Stimulated activated CD8-positive, alpha-beta memory T cell treated with anti-CD3 and anti-CD28 coated beads, Interleukin-15, amount 100 ng/mL, for 1 hour (primary cell): ENCODE results near the gene MALL.
"Not testable (repeated sequence)": the region's sequence is repeated elsewhere in the genome, so short reads cannot be mapped to it uniquely, and the experiment has no call there.

ENCODE experiments used
- DNase-seq: peaks from one replicate; pipeline ENCODE4 v3.0.0-alpha.2; 2020; ENCODE audit warnings: low read depth

The MALL gene

GRCh38 chr2:110049769-110050168 lies 65.9 kb downstream of the MALL start:
- not testable (repeated sequence) for DNase-seq

GRCh38 chr2:110048255-110049197 lies 67.1 kb downstream of the MALL start:
- DNase-seq = not testable (repeated sequence)

DNA sequence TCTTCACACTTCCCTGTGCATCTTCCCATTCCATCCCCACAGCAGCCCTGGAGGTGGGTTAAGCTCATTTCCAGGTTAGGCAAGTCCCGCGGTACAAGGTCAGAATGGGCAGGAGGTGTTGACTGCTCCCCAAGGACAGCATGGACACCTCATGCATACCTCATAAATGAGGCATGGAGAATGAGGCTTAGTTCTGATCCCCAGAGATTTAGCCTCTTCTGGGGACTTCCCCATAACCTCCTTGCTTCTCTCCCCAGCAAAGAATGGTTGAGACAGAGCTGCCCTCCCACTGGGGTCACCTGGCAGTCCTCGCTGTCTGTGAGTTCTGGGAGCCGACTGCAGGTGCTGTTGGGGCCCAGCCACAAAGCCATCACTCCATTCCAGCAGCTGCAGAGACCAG lies 68.4 kb downstream of the MALL start:
- DNase-seq = not testable (repeated sequence)

DNA sequence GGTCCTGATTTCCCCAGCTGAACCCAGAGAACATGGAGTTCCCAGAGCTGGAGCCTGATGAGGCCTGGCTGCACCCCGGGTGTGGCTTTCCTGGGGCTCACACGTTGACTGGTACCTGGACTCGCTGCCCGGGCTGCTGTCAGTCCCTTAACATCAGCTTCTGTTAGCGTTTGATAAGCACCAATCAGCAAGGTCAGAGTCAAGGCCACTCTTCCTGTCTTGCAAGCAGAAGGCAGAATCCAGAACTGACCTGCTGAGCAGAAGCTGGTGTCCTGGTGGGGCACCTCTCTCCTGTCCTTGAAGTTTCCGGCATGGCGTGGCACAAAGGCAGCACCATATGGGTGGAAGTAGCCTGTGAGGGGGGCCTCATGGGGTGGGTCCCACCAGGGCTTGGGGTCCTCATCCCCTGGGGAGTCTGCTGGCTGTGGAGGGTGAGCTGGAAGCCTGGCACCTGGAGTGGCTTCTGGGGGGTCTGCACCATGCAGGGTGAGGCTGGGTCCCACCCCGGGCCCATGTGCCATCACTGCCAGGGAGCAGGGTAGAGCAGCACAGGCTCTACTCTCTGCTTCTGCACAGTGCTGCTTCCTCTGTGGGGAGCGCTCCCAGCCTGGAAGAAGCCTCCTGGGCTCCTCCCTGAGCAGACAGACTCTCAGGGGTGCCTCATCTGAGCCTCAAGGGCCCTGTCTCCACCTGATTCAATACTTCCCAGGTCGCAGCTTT lies 73.5 kb downstream of the MALL start:
- DNase-seq = not testable (repeated sequence)

DNA sequence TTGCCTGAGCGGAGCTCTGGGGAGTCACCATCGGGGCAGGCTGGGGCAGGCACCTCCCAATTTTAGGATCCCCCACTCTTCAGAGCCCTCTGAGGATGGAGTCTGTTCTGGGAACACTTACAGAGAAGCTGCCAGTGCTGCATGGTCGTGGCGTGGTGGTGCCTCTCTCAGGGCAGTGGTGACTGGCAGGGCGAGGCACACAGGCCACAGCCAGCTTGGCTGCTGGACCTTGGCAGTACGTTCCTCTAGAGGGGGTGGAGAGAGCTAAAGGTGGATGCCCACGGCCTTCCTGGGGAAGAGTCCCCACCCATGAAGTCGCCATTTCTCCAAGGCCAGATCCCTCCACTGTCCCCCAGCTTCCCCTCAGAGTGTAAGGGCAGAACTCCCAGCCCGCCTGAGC lies 78.3 kb downstream of the MALL start:
- not testable (repeated sequence) for DNase-seq

- not testable (repeated sequence) for DNase-seq
Measured at GRCh38 chr2:110035384-110035783, 80.2 kb downstream of the MALL start.

DNA sequence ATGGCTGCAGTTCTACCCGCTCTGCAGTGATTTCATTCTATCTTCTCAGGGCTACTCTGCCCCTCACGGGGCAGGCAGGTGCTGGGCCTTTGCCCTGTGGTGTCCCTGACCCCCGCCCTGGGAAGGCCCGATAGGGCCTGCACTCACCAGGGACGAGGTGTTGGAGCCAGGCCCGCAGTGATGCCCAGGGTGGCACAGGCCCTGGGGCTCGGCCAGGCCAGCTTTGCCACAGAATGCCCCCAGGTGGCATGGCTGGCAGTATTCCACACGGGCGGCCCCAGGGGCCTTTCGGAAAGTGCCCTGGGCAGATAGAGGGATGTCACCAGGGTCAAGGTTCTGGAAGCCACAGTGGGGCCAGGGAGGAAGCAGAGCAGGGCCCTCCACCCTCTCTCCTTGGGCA lies 80.7 kb downstream of the MALL start:
- not testable (repeated sequence) for DNase-seq
